ENCODE measurements around the gene PBX1.

- TF ChIP-seq CTCF (conservative IDR thresholded peaks at IDR 0.05; ENCODE audit: low read depth in 2 of 2), result no peak
- no peak for TF ChIP-seq POLR2AphosphoS5 (IDR thresholded peaks at IDR 0.05; ENCODE audit: low read depth)
- no peak for TF ChIP-seq EZH2phosphoT487 (IDR thresholded peaks at IDR 0.05; ENCODE audit: unreplicated experiment)
- TF ChIP-seq EZH2 (IDR thresholded peaks at IDR 0.05; ENCODE audit: low read depth, unreplicated experiment), result no peak
- TF ChIP-seq REST (IDR thresholded peaks at IDR 0.05; ENCODE audit: unreplicated experiment), result no peak
- TF ChIP-seq ZNF462 (CRISPR knock-in tag; IDR thresholded peaks at IDR 0.05), result no peak
- no peak for TF ChIP-seq STAT1 (IDR thresholded peaks at IDR 0.05; ENCODE audit: unreplicated experiment)
Observed at GRCh38 chr1:164707868-164708331, 148.9 kb downstream of the PBX1 start.

All from GM23338 (cell line).